ENCODE measurements around the gene NCLN. TPM values are rescaled to one million over a fixed set of nuclear protein-coding genes. Genes with fewer than 3 reads are reported as not detected.
"Not testable (repeated sequence)": the region's sequence is repeated elsewhere in the genome, so short reads cannot be mapped to it uniquely, and the experiment has no call there.

The NCLN gene
- total RNA-seq, 1 experiment from 2014 or later = 125 TPM

GRCh38 chr19:3154957-3155736 lies 30.6 kb upstream of the NCLN start:
- DNase-seq (ENCODE audit: low read depth) = peak; percentile 99

- DNase-seq (ENCODE audit: low read depth) = no peak
Measured at GRCh38 chr19:3157096-3157845, 28.5 kb upstream of the NCLN start.

GRCh38 chr19:3159565-3159964 lies 26.2 kb upstream of the NCLN start:
- DNase-seq (ENCODE audit: low read depth) = no peak

- no peak for DNase-seq (ENCODE audit: low read depth)
Measured at GRCh38 chr19:3160219-3160618, 25.5 kb upstream of the NCLN start.

DNA sequence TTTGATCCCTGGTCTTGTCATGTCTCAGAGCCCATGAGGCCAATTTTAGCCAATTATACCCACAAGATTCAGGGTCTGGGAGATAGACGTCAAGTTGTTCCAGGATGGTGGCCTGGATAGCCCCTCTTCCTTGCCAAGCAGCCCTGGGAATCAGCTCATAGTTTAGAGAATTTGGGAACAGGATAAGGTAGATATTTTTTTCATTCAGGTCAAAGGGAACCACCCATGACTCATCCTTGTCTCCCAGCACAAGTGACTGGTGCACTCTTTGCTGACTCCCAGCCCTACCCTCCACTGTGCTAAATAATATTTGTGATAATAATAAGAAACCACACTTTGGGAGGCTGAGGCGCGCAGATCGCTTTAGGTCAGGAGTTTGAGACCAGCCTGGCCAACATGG lies 24.3 kb upstream of the NCLN start:
- peak; percentile 55 for DNase-seq (ENCODE audit: low read depth)

- no peak for DNase-seq (ENCODE audit: low read depth)
Measured at GRCh38 chr19:3162418-3163229, 23.1 kb upstream of the NCLN start.

- peak; percentile 50 for DNase-seq (ENCODE audit: low read depth)
Measured at GRCh38 chr19:3163230-3163886, 22.4 kb upstream of the NCLN start.

DNA sequence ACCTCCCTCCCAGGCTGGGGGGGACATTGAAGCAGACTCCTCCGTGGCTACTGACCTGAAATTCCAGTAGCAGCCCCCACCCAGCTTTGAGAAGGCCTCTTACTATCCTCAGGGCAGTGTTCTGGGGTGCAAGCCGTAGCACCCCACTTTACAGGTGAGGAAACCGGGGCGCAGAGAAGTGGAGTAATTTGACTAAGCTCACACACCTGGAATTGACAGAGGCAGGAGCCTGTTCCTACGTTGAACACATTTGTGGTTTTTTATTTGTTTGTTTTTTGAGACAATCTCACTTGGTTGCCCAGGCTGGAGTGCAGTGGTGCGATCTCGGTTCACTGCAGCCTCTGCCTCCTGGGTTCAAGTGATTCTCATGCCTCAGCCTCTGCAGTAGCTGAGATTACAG lies 21.8 kb upstream of the NCLN start:
- no peak for DNase-seq (ENCODE audit: low read depth)

DNA sequence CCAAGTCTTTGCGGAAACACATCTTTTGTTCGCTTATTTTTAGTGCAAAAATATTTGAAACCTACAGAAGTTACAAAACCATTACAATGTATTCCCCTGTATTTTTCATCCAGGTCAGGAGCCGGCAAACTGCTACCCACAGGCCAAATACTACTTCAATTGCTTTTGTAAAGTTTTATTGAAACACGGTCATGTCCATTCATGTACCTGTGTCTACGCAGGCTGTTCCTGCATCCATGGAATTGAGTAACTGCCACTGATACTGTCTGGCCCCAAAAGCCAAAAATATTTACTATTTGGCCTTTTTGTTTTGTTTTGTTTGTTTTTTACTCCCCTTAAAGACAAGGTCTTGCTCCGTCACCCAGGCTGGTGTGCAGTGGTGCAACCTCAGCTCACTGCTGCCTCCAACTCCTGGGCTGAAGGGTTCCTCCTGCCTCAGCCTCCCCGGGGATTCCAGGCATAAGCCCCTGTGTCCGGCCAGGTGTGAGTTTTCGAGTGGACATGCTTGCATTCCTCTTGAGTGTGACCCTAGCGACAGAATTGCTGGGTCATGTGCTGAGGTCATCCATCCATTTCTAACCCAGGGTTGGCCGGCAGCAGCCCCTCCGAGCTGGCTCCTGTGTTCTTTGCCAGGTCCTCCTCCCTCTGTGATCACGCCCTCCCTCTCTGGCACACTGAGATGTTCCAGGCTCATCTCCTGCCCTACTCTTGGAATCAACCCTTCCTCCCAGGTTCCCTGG lies 18.0 kb upstream of the NCLN start:
- no peak for DNase-seq (ENCODE audit: low read depth)

DNA sequence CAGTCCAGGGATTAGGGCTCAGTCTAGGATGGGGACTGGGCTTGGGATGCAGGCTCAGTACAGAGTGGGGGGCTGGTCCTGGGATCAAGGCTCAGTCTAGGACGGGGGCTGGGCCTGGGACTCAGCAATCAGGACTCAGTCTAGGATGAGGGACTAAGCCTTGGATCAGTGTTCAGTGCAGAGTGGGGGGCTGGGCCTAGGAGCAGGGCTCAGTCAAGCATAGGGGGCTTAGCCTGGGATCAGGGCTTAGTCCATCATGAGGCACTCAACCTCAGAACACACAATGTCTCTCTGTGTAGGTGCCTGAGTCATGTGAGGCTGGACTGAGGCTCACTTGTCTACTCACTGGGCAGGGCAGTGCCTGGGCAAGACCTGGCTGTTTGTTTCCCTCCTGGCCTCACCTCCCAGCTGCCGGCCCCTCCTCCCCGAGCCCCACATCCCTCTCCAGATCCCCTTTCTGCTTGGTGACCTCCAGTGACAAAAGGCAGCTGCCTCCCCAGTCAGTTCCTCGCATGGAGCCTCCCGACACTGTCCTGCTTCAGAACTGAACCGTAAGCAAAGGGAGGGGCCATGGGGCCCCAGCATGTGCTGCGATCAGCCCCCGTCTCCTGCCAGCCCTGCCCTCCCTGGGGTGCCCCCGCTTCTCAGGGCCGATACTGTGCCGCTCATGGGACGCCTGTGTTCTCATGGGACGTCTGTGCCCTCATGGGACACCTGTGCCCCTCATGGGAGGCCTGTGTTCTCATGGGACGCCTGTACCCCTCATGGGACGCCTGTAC lies 13.6 kb upstream of the NCLN start:
- DNase-seq (ENCODE audit: low read depth) = peak; percentile 66

DNA sequence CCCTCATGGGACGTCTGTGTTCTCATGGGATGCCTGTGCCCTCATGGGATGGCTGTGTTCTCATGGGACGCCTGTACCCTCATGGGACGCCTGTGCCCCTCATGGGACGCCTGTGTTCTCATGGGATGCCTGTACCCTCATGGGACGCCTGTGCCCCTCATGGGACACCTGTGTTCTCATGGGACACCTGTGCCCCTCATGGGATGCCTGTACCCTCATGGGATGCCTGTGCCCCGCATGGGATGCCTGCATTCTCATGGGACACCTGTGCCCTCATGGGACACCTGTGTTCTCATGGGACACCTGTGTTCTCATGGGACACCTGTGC lies 13.1 kb upstream of the NCLN start:
- DNase-seq (ENCODE audit: low read depth) = not testable (repeated sequence)

GRCh38 chr19:3175781-3176714 lies 9.7 kb upstream of the NCLN start:
- DNase-seq (ENCODE audit: low read depth) = peak; percentile 72

GRCh38 chr19:3176715-3177501 lies 8.8 kb upstream of the NCLN start:
- DNase-seq (ENCODE audit: low read depth) = peak; percentile 84

- no peak for DNase-seq (ENCODE audit: low read depth)
Measured at GRCh38 chr19:3178377-3178972, 7.3 kb upstream of the NCLN start, which contains the start of gene S1PR4. Gene S1PR4 (plus strand): TSS chr19:3178769. CDS start chr19:3178793, 24 bp downstream.

- DNase-seq (ENCODE audit: low read depth) = no peak
Measured at GRCh38 chr19:3178973-3179738, 6.6 kb upstream of the NCLN start.

DNA sequence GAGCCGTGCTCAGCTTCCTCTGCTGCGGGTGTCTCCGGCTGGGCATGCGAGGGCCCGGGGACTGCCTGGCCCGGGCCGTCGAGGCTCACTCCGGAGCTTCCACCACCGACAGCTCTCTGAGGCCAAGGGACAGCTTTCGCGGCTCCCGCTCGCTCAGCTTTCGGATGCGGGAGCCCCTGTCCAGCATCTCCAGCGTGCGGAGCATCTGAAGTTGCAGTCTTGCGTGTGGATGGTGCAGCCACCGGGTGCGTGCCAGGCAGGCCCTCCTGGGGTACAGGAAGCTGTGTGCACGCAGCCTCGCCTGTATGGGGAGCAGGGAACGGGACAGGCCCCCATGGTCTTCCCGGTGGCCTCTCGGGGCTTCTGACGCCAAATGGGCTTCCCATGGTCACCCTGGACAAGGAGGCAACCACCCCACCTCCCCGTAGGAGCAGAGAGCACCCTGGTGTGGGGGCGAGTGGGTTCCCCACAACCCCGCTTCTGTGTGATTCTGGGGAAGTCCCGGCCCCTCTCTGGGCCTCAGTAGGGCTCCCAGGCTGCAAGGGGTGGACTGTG lies 5.9 kb upstream of the NCLN start:
- DNase-seq (ENCODE audit: low read depth) = no peak
